Posterior cingulate gyrus (tissue), 11 donors: ENCODE measurements around the gene CDC123.
"Not testable (repeated sequence)": the region's sequence is repeated elsewhere in the genome, so short reads cannot be mapped to it uniquely, and the experiment has no call there.

Experiments
- DNase-seq, 10 donors: peaks; one replicate each; pipeline versions ENCODE4 v3.0.0 to v3.0.0-alpha.2; 2020 to 2021; ENCODE audit warnings: mixed read lengths in 3 of 10
- intact Hi-C: fragments of 100-400 bp; cut with DNase I; formaldehyde crosslinking; loops from one replicate; pipeline ENCODE4 v1.15.1; 2023

CDC123 gene

GRCh38 chr10:12225444-12225843 lies 29.5 kb downstream of the CDC123 start:
- no peak for DNase-seq
- intact Hi-C loops, result no loop called here

DNA sequence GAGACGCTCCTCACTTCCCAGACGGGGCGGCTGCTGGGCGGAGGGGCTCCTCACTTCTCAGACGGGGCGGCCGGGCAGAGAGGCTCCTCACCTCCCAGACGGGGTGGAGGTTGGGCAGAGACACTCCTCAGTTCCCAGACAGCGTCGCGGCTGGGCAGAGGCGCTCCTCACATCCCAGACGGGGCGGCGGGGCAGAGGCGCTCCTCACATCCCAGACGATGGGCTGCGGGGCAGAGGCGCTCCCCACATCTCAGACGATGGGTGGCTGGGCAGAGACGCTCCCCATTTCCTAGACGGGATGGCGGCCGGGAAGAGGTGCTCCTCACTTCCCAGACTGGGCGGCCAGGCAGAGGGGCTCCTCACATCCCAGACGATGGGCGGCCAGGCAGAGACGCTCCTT lies 30.4 kb downstream of the CDC123 start:
- DNase-seq, result peak in 2 of 10 donors; percentile 49 to 63
- intact Hi-C loops, result not testable (repeated sequence)

GRCh38 chr10:12228851-12229250 lies 32.9 kb downstream of the CDC123 start:
- peak in 1 of 10 donors; percentile 80 for DNase-seq
- intact Hi-C loops, result no loop called here

GRCh38 chr10:12234687-12235086 lies 38.7 kb downstream of the CDC123 start:
- DNase-seq, intact Hi-C loops: not testable (repeated sequence)

- DNase-seq, result no peak
- intact Hi-C loops, result no loop called here
These were observed 39.2 kb downstream of the CDC123 start for GRCh38 chr10:12235116-12235694.

DNA sequence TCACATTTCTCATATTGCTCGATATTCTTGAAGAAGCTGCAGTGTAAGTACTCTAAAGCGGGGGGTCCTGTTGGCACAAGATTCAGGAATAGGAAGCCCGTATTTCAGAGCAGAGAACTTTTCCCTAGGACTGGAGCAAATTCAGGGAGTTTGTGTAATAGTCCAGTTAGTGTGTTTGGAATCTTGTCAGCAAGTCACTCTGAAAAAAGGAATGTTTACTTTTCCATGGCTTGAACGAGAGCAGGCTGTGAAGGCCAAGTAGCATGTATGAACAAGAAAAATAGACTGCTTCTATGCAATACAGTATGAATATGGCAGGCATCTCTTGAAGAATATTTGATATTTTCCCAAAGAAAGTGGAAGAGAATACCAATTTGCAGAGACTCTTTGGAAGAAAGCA lies 39.8 kb downstream of the CDC123 start:
- no peak for DNase-seq
- intact Hi-C loops, result no loop called here

DNA sequence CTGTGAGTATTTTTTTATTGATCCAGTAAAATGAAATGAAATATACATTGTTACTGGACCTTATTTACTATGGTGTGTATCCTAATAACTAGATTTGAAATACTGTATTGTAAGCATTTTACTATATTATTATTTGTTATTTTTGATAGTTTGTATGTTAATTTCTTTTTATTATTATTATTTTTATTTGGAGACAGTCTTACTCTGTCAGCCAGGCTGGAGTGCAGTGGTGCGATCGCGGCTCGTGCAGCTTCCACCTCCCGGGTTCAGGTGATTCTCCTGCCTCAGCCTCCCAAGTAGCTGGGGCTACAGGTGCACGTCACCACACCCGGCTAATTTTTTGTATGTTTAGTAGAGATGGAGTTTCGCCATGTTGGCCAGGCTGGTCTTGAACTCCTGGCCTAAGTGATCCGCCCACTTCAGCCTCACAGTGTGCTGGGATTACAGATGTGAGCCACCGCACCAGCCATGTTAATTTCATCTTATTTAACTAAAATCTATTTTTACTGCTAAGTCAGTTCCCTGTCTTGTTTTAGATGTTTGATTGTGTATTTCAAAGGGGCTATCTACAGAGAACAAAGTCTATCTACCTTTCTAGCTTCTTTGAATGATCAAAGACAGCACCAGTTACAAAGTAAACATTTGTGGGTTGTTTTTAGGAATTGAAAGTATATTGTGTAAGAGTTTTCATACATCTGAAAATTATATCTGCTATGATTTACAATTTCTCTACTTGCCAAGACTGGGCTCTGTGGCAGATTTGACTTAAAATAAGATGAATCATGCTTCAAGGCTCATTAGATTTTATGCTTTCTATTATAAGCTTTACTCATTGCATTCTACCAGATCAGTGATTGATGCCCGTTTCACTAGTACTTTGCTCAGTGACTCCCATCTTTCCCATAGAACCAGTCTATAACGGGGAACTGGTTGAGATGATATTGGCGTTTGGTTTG lies 41.6 kb downstream of the CDC123 start:
- no peak for DNase-seq
- intact Hi-C loops, result no loop called here

DNA sequence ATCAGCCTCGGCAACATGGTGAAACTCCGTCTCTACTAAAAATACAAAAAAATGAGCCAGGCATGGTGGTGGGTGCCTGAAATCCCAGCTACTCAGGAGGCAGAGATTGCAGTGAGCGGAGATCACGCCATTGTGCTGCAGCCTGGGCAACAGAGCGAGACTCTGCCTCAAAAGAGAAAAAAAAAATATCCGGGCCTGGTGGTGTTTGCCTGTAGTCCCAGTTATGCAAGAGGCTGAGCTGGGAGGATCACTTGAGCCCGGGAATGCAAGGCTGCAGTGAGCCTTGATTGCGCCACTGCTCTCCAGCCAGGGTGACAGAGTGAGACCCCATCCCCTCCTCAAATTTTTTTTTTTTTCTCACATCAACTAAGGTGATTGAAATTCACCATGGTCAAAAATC lies 42.8 kb downstream of the CDC123 start:
- no peak for DNase-seq
- intact Hi-C loops, result no loop called here

- intact Hi-C loops, result no loop called here
- DNase-seq, result no peak
These were observed 46.0 kb downstream of the CDC123 start for GRCh38 chr10:12241810-12242529.

GRCh38 chr10:12243864-12244620 lies 48.1 kb downstream of the CDC123 start:
- intact Hi-C loops, result no loop called here
- DNase-seq, result no peak

DNA sequence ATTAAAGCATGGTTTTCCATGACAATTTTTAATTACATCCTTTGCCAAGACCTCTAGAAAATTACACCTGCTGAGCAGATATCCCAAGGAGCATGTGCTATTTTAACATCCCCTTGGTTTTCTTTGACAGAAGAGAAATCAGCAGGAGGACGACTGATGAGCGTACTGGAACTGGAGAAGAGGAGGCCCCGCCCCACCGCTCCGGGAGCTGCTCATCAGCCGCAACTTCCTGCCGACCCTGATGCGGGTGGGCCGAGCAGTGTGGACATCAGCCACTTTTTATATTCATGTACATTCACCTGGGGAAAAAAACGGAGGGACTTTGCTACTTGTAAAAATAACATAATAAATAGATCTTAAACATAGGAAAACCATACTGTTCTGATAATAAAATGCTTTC lies 54.2 kb downstream of the CDC123 start:
- intact Hi-C loops, result no loop called here
- DNase-seq, result peak in 1 of 10 donors; percentile 35

DNA sequence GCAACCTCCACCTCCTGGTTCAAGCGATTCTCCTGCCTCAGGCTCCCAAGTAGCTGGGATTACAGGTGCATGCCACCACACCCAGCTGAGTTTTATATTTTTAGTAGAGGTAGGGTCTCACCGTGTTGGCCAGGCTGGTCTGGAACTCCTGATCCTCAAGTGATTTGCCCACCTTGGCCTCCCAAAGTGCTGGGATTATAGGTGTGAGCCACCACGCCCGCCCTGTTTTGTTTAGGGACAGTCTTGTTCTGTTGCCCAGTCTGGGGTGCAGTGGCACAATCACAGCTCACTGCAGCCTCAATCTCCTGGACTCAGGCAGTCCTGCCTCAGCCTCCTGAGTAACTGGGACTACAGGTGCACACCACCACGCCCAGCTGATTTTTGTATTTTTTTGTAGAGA lies 54.7 kb downstream of the CDC123 start:
- DNase-seq, result peak in 1 of 10 donors; percentile 65
- intact Hi-C loops, result not testable (repeated sequence)

- intact Hi-C loops, result no loop called here
These were observed 55.6 kb downstream of the CDC123 start for GRCh38 chr10:12251581-12251980.

DNA sequence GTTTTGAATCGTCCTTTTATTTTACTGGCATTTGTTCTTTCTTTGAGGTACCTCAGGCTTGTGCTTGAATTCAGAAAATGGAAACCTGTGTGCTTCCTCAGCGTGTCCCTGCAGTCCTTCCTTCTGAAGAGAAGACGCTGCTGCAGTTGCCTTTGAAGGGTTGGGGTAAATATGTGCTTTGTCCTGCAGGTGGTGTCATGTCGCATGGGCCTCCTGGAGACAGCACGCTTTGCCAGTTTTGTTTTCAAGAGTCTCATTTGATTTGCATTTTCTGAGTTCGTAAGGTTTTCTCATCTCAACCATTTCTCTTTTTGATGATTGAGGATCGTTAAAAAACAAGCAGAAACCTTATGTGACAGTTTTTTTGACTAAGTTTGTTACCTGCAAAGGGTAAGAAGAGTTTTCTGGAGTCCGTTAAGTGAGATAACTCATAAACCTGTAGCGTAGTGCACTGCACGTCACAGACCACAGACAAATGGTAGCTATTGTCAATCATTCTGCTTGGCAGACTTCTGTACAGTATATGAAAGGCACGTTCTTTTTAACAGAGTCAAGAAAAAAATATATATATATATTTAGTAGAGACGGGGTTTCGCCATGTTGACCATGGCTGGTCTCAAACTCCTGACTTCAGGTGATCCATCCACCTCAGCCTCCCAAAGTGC lies 57.0 kb downstream of the CDC123 start:
- DNase-seq, result no peak
- intact Hi-C loops, result no loop called here

More at GRCh38 chr10:12251581-12251980, 55.6 kb downstream of the CDC123 start:
- peak in 1 of 10 donors; percentile 2 for DNase-seq

GRCh38 chr10:12255048-12255447 lies 59.1 kb downstream of the CDC123 start:
- DNase-seq, result no peak
- intact Hi-C loops, result no loop called here

GRCh38 chr10:12259988-12260387 lies 64.0 kb downstream of the CDC123 start:
- DNase-seq, result no peak
- intact Hi-C loops, result loop anchor here (5.0 kb wide), 1 partner anchor 642 kb away; no protein-coding TSS in a partner anchor

DNA sequence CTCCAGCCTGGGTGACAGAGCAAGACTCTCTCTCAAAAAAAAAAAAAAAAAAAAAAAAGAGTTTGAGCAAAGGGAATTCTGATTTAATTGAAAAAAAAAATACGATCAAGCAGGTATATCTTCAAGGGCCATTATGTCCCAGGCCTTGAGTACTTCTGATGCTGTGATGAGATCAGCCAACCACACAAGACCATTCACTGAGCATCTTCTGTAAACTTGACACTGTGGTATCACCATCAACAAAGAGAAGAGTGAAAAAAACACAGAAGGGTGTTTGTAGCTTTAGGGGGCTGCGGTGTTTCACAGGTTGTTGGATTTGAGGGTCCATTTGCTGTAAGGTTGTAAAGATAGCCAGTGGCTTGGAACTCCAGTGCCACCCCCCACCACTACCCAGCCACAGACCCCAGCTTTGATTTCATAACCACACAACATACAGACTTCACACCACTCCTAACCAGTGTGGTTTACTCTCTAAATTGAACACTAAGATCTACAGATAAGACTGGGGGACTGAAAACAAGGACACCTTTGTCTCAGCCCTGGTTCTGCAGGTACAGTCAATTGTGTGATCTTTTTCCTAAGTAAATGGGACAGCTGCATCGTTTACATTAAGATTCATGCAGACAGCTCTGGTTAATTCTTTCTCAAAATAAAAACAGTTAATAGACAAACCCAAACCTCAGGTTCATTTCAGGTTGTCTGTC lies 66.4 kb downstream of the CDC123 start:
- intact Hi-C loops, result loop anchor here (5.0 kb wide), 1 partner anchor 640 kb away; no protein-coding TSS in a partner anchor

GRCh38 chr10:12264204-12264940 lies 68.4 kb downstream of the CDC123 start:
- intact Hi-C loops, result loop anchor here (1.0 to 5.0 kb wide), 4 partner anchors 392 to 810 kb away; no protein-coding TSS in a partner anchor
- DNase-seq, result peak; percentile 55 to 97 (median 78)

More for the DNA sequence above, 66.4 kb downstream of the CDC123 start:
- DNase-seq, result peak in 1 of 10 donors; percentile 12
